AML-193 (cell line): ENCODE results near the gene CSTB.

Experiments used
- DNase-seq, 2 experiments: peaks; one replicate each; lab custom pipeline; 2025; lab: John Stamatoyannopoulos, UW

CSTB gene

GRCh38 chr21:43767498-43767983, 8.6 kb downstream of the CSTB start:
- DNase-seq = no peak

GRCh38 chr21:43766734-43767497, 9.2 kb downstream of the CSTB start:
- no peak for DNase-seq

- DNase-seq = no peak
These were observed 11.3 kb downstream of the CSTB start for GRCh38 chr21:43764576-43765495.

- DNase-seq = no peak
These were observed 12.1 kb downstream of the CSTB start for GRCh38 chr21:43763901-43764523.

- DNase-seq = no peak
These were observed 13.6 kb downstream of the CSTB start for GRCh38 chr21:43762303-43763128.

- no peak for DNase-seq
These were observed 14.2 kb downstream of the CSTB start for GRCh38 chr21:43761886-43762285.

- no peak for DNase-seq
These were observed 15.6 kb downstream of the CSTB start for GRCh38 chr21:43760391-43760958.

GRCh38 chr21:43759651-43760050, 16.5 kb downstream of the CSTB start:
- DNase-seq = no peak

- DNase-seq = no peak
These were observed 17.3 kb downstream of the CSTB start for GRCh38 chr21:43758811-43759210.

GRCh38 chr21:43758111-43758641, 17.9 kb downstream of the CSTB start:
- DNase-seq = no peak

- DNase-seq = no peak
These were observed 18.5 kb downstream of the CSTB start for GRCh38 chr21:43757601-43758000.

- DNase-seq = no peak
These were observed 20.1 kb downstream of the CSTB start for GRCh38 chr21:43755820-43756594.

GRCh38 chr21:43754948-43755781, 20.9 kb downstream of the CSTB start:
- DNase-seq = no peak

GRCh38 chr21:43753439-43753799, 22.7 kb downstream of the CSTB start:
- no peak for DNase-seq

GRCh38 chr21:43752758-43753438, 23.2 kb downstream of the CSTB start:
- DNase-seq = no peak

GRCh38 chr21:43751955-43752591, 24.0 kb downstream of the CSTB start:
- DNase-seq = no peak

GRCh38 chr21:43750339-43751033, 25.6 kb downstream of the CSTB start:
- DNase-seq = no peak
